Glutamatergic neuron (in vitro differentiated cells): ENCODE measurements around the gene WDR45. TPM values are rescaled to one million over a fixed set of nuclear protein-coding genes. Genes with fewer than 3 reads are reported as not detected.

Experiments
- DNase-seq: peaks from one replicate; pipeline ENCODE4 v3.0.0; 2022
- H3K27ac Mint-ChIP-seq: one replicate; pipeline ENCODE4 v1.8.0; 2020; ENCODE audit warnings: mild to moderate bottlenecking, mixed read lengths, inconsistent platforms; ENCODE audit not compliant: unreplicated experiment
- H3K27me3 Mint-ChIP-seq: one replicate; pipeline ENCODE4 v1.8.0; 2020; ENCODE audit warnings: mild to moderate bottlenecking, moderate library complexity, mixed read lengths, inconsistent platforms; ENCODE audit not compliant: unreplicated experiment
- H3K36me3 Mint-ChIP-seq: one replicate; pipeline ENCODE4 v1.8.0; 2020; ENCODE audit warnings: mild to moderate bottlenecking, mixed read lengths, inconsistent platforms; ENCODE audit not compliant: unreplicated experiment
- H3K4me1 Mint-ChIP-seq: one replicate; pipeline ENCODE4 v1.8.0; 2020; ENCODE audit warnings: mild to moderate bottlenecking, low read depth, mixed read lengths, inconsistent platforms; ENCODE audit not compliant: unreplicated experiment
- H3K4me3 Mint-ChIP-seq: one replicate; pipeline ENCODE4 v1.8.0; 2020; ENCODE audit warnings: mild to moderate bottlenecking, mixed read lengths, inconsistent platforms; ENCODE audit not compliant: unreplicated experiment
- H3K9me3 Mint-ChIP-seq: one replicate; pipeline ENCODE4 v1.8.0; 2020; ENCODE audit warnings: mild to moderate bottlenecking, moderate library complexity, mixed read lengths, inconsistent platforms; ENCODE audit not compliant: unreplicated experiment
- total RNA-seq: library from RNA; stranded (reverse); fragmentation: NEBNext Ultra II Directional; extraction: Animal tissue kit (Norgen Biotek cat#: 25700); gene quantifications from one replicate; pipeline ENCODE4 v1.2.1, GENCODE V29; 2021; ENCODE audit not compliant: unreplicated experiment
- TF ChIP-seq, protein P1 (sequence below): fragments of 200-600 bp; sonication (generic); IDR thresholded peaks from one replicate; pipeline ENCODE4 v1.5.0; 2021; ENCODE audit not compliant: partially characterized antibody, unreplicated experiment

The WDR45 gene
- total RNA-seq, 1 donor from 2014 or later = 66.4 TPM

- no peaks in the 10 kb centered on the region for H3K4me1 Mint-ChIP-seq
- no peak overlapping the region for H3K27ac Mint-ChIP-seq
- no peaks in the 10 kb centered on the region for H3K27me3 Mint-ChIP-seq
- H3K9me3 Mint-ChIP-seq = no peaks in the 10 kb centered on the region
- TF ChIP-seq, protein P1, sequence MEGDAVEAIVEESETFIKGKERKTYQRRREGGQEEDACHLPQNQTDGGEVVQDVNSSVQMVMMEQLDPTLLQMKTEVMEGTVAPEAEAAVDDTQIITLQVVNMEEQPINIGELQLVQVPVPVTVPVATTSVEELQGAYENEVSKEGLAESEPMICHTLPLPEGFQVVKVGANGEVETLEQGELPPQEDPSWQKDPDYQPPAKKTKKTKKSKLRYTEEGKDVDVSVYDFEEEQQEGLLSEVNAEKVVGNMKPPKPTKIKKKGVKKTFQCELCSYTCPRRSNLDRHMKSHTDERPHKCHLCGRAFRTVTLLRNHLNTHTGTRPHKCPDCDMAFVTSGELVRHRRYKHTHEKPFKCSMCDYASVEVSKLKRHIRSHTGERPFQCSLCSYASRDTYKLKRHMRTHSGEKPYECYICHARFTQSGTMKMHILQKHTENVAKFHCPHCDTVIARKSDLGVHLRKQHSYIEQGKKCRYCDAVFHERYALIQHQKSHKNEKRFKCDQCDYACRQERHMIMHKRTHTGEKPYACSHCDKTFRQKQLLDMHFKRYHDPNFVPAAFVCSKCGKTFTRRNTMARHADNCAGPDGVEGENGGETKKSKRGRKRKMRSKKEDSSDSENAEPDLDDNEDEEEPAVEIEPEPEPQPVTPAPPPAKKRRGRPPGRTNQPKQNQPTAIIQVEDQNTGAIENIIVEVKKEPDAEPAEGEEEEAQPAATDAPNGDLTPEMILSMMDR = no peak
- H3K4me3 Mint-ChIP-seq = peak overlapping the region; percentile 90
- H3K36me3 Mint-ChIP-seq = no peaks in the 10 kb centered on the region
- no peak for DNase-seq
Observed at GRCh38 chrX:49101629-49101984, 21.9 kb upstream of the WDR45 start.

- Mint-ChIP-seq H3K36me3 (no peaks in the 10 kb centered on the region), H3K27ac (no peak overlapping the region)
Observed at GRCh38 chrX:49100704-49101628, 21.3 kb upstream of the WDR45 start.

DNA sequence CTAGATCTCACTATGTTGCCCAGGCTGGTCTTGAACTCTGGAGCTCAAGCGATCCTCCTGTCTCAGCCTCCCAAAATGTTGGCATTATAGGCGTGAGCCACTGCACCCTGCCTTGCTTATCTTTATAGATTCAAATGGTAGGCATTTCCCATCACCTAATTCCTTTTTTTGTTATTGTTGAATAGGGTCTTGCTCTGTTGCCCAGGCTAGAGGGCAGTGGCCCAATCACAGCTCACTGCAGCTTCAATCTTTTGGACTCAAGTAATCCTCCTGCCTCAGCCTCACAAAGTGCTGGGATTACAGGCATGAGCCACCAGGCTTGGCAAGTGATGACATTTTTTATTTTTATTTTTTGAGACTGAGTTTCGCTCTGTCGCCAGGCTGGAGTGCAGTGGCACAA lies 16.7 kb upstream of the WDR45 start:
- H3K4me3 Mint-ChIP-seq = no peak overlapping the region
- no peaks in the 10 kb centered on the region for H3K27me3 Mint-ChIP-seq
- no peaks in the 10 kb centered on the region for H3K36me3 Mint-ChIP-seq
- H3K9me3 Mint-ChIP-seq = no peaks in the 10 kb centered on the region
- H3K4me1 Mint-ChIP-seq = no peaks in the 10 kb centered on the region
- DNase-seq = no peak
- no peak overlapping the region for H3K27ac Mint-ChIP-seq
- TF ChIP-seq, protein P1 = no peak

More at GRCh38 chrX:49100704-49101628, 21.3 kb upstream of the WDR45 start:
- Mint-ChIP-seq H3K4me1 (no peaks in the 10 kb centered on the region), H3K9me3 (no peaks in the 10 kb centered on the region), H3K4me3 (peak overlapping the region; percentile 90), H3K27me3 (no peaks in the 10 kb centered on the region)
- TF ChIP-seq, protein P1 = no peak
- DNase-seq = peak; percentile 86

GRCh38 chrX:49089553-49089952 lies 9.9 kb upstream of the WDR45 start:
- Mint-ChIP-seq H3K27me3 (no peaks in the 10 kb centered on the region), H3K27ac (no peak overlapping the region), H3K4me3 (no peak overlapping the region), H3K4me1 (no peaks in the 10 kb centered on the region), H3K36me3 (no peaks in the 10 kb centered on the region), H3K9me3 (peaks cover 2% of the 10 kb centered on the region)
- DNase-seq = no peak
- TF ChIP-seq, protein P1 = no peak

DNA sequence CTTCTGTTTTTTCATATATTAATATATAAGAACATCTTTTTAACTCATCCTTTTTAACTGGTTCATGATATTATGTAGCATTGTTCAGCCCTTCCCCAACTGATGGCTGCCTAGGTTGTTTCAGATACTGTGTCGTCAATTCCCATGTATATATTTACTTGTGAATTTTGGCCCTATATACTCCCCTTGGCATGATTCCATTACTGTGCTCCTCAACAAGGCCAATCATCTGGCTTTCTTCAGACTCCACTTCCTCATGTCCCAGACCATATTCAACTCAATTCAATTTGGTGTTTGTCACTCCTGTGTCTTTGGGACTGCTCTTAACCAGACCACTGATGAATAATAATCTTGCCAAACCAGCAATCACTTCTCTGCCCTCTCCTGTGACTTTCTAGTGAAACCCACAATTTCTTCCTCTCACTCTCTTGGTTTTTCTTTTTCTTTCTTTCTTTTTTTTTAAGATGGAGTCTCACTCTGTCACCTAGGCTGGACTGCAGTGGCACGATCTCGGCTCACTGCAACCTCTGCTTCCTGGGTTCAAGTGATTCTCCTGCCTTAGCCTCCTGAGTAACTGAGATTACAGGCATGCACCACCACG lies 2.7 kb upstream of the WDR45 start:
- Mint-ChIP-seq H3K36me3 (no peaks in the 10 kb centered on the region), H3K27me3 (peaks cover 4% of the 10 kb centered on the region), H3K4me1 (peaks cover 3% of the 10 kb centered on the region), H3K27ac (no peak overlapping the region), H3K9me3 (no peaks in the 10 kb centered on the region), H3K4me3 (no peak overlapping the region)
- TF ChIP-seq, protein P1 = no peak
- no peak for DNase-seq
